ENCODE measurements around the gene GPR107.

The GPR107 gene

DNA sequence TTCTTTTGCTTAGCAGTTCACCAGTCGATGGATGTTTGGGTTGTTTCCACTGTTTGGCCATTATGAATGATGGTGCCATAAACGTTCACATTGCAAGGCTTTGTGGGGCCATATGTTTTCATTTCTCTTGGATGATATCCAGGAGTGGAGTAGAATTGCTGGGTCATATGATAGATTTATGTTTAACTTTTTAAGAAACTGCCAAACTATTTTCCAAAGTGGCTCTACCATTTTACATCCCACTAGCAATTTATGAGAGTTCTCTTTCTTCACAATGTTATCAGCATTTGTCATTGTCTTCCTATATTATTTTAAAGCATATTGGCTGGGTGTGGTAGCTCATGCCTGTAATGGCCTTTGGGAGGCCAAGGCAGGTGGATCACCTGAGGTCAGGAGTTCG lies 5.2 kb downstream of the GPR107 start:
- TF ChIP-seq, protein P1, sequence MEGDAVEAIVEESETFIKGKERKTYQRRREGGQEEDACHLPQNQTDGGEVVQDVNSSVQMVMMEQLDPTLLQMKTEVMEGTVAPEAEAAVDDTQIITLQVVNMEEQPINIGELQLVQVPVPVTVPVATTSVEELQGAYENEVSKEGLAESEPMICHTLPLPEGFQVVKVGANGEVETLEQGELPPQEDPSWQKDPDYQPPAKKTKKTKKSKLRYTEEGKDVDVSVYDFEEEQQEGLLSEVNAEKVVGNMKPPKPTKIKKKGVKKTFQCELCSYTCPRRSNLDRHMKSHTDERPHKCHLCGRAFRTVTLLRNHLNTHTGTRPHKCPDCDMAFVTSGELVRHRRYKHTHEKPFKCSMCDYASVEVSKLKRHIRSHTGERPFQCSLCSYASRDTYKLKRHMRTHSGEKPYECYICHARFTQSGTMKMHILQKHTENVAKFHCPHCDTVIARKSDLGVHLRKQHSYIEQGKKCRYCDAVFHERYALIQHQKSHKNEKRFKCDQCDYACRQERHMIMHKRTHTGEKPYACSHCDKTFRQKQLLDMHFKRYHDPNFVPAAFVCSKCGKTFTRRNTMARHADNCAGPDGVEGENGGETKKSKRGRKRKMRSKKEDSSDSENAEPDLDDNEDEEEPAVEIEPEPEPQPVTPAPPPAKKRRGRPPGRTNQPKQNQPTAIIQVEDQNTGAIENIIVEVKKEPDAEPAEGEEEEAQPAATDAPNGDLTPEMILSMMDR (IDR thresholded peaks at IDR 0.05; ENCODE audit: insufficient read depth, low read depth, low read length, missing control alignments) = no peak
- DNase-seq (ENCODE audit: low read depth) = no peak
- H3K4me3 ChIP-seq (ENCODE audit: low read length) = no peak overlapping the region

DNA sequence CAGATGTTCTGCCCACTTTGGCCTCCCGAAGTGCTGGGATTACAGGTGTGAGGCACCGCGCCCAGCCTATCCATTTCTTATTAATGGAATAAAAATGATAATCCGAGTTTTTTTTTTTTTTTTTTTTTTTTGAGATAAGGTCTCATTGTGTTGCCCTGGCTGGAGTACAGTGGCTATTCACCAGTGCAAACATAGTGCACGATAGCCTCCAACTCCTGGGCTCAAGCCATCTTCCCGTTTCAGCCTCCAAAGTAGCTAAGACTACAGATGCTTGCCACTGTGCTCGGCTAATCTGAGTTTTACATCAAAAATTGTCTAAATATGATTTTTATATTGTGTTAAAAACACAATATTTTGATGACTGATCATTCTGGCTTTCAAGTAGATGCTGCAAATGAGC lies 6.6 kb downstream of the GPR107 start:
- DNase-seq (ENCODE audit: low read depth) = no peak
- TF ChIP-seq, protein P1 (IDR thresholded peaks at IDR 0.05; ENCODE audit: insufficient read depth, low read depth, low read length, missing control alignments) = no peak
- no peak overlapping the region for H3K4me3 ChIP-seq (ENCODE audit: low read length)

DNA sequence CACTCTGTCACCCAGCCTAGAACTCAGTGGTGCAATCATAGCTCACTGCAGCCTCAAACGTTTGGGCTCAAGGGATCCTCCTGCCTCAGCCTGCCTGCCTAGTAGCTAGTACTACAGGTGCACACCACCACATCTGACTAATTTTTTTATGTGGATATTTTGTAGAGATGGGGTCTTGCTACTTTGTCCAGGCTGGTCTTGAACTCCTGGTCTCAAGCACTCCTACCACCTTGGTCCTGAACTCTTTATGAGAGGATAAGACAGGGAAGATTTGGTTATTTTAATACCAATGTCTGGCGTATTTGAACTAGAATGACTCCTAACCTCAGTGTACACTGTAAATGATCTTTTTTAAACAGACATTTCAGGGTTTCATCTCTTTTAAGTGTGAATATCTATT lies 9.0 kb downstream of the GPR107 start:
- DNase-seq (ENCODE audit: low read depth) = no peak
- H3K4me3 ChIP-seq (ENCODE audit: low read length) = no peak overlapping the region
- TF ChIP-seq, protein P1 (IDR thresholded peaks at IDR 0.05; ENCODE audit: insufficient read depth, low read depth, low read length, missing control alignments) = no peak

DNA sequence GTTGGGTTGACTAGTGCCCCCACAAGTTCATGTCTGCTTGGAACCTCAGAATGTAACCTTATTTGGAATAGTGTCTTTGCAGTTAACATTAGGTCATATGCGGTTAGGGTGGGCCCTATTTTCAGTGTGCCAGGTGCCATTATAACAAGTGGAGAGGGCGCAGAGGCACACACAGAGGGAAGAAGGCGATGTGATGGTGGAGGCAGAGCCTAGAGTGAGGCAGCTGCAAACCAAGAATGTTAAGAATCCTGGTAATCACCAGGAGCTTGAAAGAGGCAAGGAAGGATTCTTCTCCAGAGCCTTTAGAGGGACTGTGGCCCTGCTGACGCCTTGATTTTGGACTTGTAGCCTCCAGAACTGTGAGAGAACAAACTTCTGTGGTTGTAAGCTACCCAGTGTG lies 10.9 kb downstream of the GPR107 start:
- no peak for DNase-seq (ENCODE audit: low read depth)
- TF ChIP-seq, protein P1 (IDR thresholded peaks at IDR 0.05; ENCODE audit: insufficient read depth, low read depth, low read length, missing control alignments) = no peak
- H3K4me3 ChIP-seq (ENCODE audit: low read length) = no peak overlapping the region

DNA sequence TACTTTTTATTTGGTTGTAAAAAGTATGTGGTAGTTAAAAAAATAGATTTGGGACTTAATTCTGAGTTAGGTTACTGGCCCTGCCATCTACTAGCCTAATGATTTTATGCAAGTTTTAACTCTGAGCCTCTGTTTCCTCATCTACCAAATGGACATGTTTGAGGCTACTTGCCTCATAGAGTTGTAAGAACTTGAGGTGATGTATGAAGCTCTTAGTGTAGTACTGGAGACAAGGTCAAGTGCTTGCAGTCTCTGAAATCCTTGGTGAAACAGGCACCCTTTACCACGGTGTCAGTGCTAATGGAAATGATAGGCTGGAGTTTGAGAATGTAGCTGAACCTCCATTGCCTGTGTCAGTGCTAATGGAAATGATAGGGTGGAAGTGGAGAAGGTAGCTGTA lies 15.3 kb downstream of the GPR107 start:
- no peak for DNase-seq (ENCODE audit: low read depth)
- TF ChIP-seq, protein P1 (IDR thresholded peaks at IDR 0.05; ENCODE audit: insufficient read depth, low read depth, low read length, missing control alignments) = no peak
- no peak overlapping the region for H3K4me3 ChIP-seq (ENCODE audit: low read length)

DNA sequence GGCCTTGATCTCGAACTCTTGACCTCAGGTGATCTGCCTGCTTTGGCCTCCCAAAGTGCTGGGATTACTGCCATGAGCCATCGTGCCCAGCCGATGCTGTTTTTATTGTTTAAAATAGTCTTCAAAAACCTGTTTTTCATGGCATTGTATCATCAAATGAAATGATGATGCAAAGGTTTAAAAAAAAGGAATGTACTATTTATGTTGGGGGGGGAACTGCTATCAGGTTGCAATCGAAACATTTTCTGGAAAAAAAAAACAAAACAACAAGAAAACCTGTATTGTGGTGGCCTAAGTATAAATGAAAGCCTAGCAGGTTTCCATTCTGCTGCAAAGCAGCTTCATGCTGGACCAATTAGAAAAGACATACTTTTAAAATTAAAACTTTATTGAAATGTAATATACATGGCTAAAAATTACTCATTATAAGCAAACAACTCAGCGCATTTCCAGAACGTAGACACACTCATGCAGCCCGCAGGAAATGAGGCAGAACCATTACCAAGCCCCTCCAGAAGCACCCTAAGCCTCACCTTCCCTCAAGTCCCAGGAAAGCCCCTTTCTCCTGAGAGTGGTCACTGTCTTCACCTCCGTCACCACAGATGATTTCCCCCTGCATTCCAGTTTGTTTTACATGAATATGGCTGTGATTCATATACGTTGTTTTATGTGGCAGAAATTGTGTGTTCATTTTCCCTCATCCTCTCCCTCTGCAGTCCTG lies 19.0 kb downstream of the GPR107 start:
- no peak overlapping the region for H3K4me3 ChIP-seq (ENCODE audit: low read length)
- TF ChIP-seq, protein P1 (IDR thresholded peaks at IDR 0.05; ENCODE audit: insufficient read depth, low read depth, low read length, missing control alignments) = no peak
- DNase-seq (ENCODE audit: low read depth) = peak; percentile 55

DNA sequence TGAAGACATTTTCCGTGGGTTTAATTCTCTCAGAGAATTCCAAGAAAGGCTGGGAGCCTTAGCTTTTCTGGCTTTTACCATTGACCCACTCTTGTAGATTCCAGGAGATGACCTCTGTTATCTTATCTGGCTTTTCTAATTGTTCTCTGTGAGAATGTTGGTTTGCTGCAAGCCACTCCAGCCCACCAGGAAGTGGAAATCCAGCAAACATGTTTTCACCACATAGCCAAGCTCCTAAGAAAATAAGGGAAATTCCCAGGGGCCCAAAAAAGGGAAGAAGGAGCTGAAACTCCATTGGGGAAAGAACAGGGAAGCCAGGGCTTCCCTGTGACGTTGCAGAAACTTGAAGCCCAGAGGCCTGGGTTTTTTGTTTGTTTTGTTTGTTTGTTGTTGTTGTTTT lies 19.7 kb downstream of the GPR107 start:
- TF ChIP-seq, protein P1 (IDR thresholded peaks at IDR 0.05; ENCODE audit: insufficient read depth, low read depth, low read length, missing control alignments) = no peak
- H3K4me3 ChIP-seq (ENCODE audit: low read length) = no peak overlapping the region
- peak; percentile 40 for DNase-seq (ENCODE audit: low read depth)
